GM19043 (cell line): Measurements from ENCODE around the gene AIFM2.
A peak's percentile ranks its signal among the peaks of the same experiment; 100 is the strongest.

Experiments
- ATAC-seq: cut with Tn5 transposase; IDR thresholded peaks from one replicate; pipeline ENCODE4 v1.9.1; 2021; ENCODE audit warnings: low read depth; ENCODE audit not compliant: unreplicated experiment

The AIFM2 gene

DNA sequence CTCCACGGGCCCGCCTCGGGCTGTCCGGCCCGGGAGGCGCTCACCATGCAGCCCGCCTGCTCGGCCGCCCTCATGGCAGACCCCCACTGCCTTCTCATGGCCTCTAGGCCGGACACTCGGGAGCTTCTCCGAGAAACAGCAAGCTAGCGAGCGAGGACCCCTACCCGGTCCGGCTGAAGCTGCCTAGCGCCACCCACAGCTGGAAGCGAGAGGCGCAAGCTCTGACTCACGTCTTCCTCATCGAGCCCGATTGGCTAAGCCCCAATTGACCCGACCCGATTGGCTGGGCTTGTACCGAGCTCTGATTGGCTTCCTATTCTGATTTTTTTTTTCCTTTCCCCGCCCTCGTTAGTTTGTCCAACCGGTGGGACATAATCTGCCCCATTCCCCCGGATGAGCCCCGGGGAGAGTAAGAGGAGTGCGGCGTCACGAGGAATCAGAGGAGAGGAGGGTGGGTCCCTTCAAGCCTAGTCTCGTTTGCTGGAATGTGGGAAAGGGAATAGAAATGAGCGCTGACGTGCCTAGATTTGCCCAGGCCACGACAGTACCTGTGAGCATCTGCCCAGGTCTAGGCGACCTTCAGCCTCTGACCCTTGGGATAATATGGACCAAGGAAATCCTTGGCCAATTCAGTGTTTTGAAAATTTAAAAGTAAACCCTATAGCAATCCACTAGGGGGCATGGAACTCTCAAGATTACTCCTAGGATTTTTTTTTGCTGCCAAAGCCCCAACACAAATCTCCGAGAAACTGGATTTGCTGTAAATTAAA, 14.0 kb upstream of the AIFM2 start, which contains the start of gene TYSND1:
TYSND1 (minus strand) TSS at position 212 of the 770 bp plus-strand sequence; CDS start at position 98, 114 bp downstream.
- ATAC-seq = peak; percentile 84

DNA sequence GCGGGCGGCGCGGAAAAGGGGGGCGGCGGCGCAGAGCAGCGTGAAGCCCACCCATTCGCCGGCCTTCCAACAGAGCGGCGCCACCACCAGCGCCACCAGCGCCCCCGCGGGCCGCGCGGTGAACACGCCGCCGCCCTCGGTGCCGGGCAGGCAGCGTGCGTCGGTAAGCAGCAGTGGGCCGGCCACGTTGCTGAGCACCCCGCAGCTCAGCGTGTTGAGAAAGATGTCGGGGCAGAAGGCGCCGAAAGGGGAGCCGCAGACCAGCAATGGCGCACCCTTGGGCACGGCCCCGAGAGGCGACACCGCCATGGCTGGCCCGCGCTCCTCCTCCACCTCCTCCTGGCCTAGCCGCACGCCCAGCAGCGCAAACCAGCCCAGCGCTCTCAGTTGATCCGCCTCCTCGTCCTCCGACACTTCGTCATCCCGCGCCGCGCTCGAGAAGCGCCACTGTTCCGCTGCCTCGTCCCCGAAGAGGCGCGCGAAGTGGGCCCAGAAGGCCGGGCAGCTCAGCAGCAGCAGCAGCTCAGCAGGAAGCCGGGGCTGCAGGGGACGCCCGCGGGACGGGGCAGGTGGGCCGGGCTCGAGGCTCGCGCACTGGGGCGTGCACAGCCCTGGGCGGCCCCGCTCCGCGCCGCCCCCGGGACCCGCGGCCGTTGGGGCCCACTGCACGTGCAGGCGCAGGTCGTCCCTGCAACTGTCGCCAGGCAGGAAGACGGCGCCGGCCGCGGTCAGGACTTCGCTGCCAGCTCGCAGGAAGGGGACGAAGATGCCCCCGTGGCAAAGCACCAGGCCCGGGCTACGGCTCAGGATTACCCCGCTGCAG, 13.3 kb upstream of the AIFM2 start:
- peak; percentile 41 for ATAC-seq

DNA sequence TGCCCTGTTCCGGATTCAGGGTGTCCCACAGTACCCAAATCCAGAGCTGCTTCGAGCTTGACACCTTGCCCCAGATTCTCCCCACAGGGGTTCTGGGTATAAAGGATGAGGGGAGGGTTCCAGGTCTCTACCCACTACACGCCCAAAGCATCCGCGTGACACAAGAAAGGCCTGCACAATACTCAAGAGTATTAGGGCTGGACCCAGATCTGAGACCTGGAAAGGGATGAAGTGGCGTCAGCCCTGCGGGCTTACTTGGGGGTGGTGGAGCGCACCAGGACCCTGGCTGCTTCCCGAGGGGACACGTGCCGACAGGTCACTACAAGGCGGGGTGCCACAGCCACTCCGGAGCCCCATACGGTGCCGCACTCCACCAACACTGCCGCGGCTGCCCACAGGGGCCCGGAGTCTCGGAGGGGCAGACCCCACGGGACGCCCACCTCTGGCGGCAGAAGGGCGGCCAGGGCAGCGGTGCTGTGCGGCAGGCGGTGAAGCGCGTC, 12.6 kb upstream of the AIFM2 start:
- peak; percentile 12 for ATAC-seq

DNA sequence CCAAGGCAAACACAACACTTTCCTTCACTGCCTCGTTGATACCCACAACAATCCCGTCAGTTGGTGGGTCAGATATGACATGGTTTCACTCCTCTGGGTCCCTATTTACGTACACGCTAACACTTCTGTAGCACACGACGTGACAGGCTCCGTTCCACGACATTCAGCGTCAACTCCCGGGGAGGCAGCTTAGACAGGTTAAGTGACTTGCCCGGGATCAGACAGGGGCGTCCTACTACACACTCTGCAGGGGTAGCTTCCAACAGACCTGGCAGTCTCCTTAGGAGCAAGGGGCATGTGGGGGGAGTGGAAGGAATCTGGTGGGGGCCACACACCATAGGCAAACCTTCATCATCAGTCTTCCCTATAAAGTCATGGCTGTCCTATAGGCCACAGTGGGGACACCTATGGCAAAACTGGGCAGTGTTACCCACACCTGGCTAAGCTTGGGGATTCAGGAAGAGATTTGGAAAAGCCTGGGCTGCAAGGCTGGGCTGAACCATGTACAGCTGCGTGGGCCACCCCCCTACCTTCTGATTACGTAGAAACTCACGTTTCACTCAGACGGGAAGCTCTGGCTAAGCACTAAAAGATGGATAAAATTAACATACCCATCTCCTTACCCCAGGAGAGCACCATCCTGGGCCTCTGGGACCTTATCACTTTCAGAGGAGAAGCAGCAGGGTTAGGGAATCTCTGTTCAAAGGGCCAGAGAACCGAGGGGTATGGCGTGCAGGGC, 11.9 kb upstream of the AIFM2 start:
- ATAC-seq = no peak

DNA sequence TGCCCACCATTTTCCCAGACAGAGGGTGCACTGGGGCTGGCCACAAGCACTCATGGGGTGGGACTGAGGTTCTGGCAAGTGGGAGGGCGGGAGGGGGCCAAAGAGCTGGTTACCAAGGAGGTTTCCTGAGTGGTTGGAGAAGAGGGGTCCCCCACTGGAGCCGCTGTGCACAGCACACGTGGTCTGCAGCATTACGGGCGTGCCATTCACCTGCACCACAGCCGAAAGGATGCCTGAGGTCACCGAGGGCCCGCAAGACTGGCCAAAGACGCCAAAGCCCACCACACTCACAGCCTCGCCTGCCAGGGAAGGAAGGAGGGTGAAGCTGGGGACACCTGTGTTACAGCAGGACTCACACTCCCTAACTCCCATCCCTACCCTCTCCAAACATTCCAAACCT, 9.9 kb upstream of the AIFM2 start:
- ATAC-seq = no peak

DNA sequence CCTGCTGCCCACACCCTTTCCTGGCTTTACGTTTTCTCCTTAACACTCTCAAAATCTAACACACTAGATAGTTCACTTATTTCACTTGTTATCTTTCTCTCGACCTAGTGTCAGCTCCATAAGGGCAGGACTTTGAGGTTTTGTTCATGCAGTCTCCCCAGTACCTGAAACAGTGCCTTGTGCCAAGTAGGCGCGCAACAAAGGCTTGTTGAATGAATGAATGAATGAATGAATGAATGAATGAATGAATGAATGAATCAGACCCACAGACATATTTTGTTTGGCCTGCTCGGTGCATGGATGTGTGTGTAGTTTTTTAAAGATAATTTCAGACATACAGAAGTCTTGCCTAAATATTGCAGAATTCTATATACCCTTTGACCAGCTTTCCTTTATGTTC, 7.7 kb upstream of the AIFM2 start:
- no peak for ATAC-seq

DNA sequence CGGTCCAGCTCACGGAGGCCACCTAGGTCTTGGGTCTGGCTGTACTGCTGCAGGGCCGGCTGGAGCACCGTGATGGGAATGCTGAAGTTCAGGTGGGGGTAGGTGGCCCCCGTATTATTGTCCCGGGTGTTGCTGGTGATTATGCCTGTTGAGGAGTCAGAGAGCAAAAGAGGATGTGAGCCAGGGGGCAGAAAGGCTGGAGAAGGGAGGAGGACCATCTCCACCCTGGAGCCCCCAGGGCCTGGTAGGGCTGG, 7.3 kb upstream of the AIFM2 start:
- no peak for ATAC-seq

DNA sequence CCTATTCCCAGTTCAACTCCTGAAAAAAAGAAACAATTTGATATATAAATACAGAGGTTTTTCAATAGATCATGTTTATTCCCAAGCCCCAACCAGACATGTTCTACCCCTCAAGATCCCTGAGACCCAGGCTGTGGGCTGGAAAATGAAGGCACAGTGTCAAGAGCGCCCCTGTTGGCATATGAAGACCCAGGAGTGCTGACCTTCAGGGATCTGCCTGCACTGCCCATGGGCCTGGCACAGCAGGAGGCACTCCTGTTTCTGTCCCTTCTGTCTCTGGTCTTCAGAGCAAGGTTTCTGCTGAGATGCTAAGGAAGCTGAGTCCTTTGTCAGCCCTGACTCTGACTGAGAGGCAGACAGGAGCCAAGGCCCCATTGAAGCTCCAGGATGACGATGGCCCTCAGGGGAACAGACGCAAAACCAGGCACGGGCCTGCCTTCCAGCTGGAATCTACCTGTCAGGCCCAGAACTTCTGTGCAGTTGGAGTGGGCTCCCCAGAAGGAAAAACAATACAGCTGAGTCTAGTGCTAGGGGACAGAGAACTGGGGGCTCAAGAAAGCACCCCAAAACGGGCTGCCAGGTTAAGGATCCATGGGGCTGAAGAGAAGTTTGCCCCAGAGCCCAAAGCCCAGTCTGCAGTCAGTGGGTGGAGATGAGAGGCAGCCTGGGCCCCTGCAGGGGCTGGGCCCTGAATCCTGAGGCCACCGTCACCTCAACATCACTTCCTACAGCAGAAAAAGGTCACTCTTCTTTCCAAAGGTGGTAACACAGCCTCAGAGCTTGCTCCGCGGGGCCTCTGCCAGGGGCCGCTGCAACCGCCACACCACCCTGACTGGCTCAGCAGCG, 6.7 kb upstream of the AIFM2 start:
- no peak for ATAC-seq

DNA sequence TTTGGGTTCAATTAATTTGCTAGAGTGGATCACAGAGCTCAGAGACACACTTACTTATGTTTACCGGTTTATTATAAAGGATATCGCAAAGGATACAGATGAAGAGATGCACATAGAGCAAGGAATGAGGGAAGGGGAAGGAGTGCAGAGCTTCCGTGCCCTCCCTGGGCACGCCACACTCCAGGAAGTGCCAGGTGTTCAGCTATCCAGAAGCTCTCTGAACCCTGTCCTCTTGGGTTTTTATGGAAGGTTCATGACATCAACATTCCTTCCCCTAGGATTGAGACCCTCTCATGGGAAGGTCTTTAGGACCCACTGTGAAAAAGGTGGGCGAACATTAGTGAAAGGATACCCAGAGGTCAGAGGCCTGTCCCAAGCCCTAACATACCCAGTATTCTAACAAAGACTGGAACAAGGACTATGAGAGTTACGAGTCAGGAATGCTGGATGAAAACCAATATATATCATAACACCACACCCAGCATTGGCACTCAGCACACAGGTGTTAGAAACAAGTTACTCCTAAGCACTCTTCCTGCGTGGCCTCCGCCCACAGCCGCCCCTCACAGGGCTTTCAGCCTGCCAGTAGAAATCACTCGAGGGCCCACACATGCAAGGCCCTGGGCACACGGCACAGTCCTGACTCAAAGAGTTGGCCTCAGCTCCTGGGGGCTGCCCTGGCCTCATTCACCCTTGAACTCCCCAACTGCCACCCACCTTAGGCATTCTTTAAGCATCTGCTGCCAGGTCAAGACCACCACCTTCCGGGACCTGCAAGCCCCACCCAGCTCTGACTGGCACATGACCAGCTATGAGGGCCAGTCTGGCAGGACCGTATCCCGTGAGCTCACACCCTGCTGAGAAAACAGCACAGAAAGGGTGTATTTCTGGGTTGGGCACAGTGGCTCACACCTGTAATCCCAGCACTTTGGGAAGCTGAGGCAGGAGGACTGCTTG, 5.6 kb upstream of the AIFM2 start:
- no peak for ATAC-seq

DNA sequence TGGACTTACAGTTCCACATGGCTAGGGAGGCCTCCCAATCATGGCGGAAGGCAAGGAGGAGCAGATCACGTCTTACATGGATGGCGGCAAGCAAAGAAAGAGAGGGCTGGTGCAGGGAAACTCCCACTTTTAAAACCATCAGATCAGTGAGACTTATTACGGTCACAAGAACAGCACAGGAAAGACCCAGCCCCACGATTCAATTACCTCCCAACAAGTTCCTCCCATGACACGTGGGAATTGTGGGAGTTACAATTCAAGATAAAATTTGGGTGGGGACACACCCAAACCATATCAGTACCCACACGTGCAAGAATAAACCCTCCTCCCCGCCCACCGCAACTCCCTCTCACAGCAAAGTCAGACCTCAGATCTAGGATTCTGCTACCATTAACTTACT, 4.5 kb upstream of the AIFM2 start:
- ATAC-seq = no peak

DNA sequence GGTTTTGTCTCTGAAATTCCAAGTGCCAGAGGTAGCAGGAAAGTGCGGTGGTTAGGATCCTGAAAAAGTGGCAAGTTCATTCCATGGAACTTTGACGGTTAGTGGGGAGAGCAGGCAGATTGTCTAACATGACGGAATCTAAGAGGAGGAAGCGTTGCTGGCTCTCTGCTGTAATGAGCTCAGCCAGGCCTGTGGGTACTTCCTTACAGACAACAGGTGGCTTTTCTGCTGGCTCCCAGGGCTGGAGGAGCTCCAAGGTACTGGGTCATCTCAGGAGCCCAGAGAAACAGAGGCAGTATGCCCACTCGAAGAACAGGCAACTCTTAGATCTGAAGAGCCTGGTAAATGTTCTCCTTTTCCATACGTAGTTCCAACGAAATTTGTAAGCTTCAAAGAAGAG, 3.1 kb upstream of the AIFM2 start:
- ATAC-seq = no peak

DNA sequence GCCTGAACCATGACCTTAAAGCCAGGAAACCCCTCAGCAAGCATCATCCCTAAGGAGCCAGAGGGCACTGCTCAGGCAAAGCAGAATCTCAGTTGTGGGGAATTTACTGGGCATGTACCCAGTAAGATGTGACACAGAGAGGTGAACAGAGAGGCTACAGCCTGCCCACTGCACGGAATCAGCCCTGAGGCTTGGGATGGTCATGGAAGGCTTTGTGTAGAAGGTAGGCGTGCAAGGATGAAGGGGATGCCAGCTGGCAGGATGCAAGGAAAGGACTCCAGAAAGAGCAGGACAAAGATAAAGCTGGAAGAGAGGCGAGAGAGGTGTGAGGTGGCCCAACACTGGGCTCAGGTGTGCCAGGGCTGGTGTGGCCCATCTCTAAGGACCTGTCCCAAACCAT, 2.4 kb upstream of the AIFM2 start:
- ATAC-seq = no peak

DNA sequence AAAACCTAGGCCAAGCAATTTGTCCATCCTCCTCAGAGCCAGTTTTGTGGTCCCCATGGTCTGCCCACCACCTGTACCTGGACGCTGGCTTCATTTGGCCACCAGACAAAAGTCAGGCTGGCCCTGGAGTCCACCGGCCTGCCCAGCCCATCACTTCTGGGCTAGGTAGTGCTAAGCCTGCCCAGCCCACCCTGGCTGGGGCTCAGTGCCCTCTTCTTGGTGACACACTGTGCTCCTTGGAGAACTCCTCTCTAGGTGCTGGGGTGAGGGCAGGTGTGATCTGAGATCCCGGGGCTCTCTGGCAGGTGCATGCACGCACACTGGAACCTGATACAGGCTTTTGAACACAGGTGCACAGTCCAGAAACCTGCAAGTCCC, 1.1 kb downstream of the AIFM2 start:
- no peak for ATAC-seq

DNA sequence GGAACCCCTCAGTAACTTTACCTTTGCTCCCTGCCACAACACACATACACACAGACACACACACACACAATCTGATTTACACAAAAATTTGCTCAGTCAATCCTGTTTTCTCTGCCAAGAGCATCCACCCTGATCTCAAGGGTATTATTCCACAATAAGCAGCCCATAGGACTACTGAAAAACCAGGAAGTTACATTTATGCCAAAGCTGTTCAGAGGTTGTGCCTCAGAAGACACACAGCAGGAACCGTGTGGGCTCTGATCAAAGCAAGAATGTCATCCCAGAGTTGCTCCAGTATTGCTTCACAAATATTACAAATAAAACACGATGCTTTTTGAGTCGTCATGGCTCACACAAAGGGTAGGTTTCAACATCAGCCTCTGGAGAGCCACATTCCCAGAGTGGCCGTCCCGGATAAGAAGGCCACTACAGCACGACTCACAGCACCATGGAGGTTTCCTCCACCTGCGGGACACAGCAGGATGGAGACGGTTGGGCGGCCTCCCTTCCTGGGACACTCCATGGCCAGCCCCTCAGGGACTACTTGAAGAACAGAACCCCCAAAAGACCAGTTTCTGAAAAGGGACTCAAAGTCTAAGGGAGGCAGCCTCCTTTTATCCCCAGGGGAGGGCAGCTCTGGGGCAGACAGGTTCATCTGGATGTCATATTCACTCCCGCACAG, 1.6 kb downstream of the AIFM2 start:
- no peak for ATAC-seq

DNA sequence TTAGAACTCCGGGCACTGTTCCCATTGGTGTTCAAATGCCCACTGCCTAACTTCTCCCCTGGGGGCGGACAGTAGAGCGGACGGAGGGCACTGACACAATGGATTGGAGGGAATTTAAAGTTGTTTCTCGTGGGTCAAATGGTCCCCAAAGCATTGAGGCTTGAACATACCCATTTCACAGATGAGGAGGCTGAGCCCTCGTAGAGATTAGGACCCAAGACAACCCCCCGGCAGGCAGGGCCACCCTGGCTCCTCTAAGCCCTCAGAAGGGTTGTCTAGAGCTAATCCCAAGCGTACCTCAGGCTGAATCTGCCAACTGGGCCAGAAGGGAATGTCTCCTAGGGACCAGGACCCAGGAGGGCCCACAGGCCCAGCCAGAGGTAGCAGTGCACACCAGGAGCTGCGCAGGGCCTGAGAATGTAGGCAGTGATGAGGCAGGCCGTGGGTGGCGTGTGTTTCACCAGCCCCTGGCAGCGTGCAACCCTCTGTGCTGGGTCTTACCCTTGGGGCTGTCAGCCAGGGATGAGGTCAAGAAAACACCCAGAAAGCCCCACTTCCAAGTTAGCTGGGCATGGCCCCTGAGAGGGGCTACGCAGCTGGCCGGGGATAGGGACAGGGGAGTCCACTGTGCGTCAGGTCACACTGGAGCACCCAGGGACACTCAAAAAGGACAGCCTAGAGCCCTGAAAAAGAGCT, 5.8 kb downstream of the AIFM2 start:
- ATAC-seq = no peak

DNA sequence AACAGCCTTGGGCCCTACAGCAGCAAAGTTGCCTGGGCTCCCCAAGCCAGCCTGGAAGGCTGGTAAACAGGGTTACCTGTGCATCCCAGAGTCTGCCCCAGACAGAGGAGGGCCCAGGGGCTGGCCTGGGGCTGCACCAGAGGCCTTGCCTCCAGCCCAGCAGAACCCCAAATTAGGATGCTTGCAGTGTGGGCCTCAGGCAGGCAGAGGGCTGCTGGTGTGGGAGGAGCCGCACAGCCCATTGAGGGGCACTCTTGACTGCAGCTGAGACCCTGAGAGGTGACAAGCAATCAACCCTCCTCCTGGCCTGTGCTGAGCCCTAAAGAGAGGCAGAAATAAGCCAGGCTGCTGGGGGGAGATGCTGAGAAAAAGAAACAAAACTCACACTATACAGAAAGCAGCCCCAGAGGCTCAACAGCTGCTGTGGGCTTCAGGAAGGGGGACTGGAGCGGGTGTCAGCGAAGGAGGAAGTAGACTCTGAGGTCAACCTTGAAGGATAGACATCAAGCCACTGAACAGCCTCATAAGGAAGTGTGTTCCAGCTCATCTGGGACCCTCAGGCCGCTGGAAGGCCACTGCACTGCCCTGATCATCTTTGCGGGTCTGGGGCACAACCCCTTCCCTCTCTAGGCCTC, 6.6 kb downstream of the AIFM2 start:
- no peak for ATAC-seq

DNA sequence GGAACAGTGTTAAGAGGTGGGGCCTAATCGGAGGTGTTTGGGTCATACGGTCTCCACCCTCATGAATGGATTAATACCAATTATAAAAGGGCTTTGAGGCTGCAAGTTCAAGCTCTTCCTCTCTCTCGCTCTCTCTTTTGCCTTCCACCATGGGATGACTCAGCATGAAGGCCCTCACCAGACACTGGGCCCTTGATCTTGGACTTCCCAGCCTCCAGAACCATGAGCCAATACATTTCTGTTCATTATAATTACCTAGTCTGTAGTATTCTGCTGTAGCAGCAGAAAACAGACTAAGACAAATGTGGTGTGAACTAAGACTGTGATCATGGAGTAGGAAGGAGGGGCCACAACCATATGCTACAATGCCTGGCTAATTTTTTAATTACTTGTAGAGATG, 7.7 kb downstream of the AIFM2 start:
- ATAC-seq = no peak

DNA sequence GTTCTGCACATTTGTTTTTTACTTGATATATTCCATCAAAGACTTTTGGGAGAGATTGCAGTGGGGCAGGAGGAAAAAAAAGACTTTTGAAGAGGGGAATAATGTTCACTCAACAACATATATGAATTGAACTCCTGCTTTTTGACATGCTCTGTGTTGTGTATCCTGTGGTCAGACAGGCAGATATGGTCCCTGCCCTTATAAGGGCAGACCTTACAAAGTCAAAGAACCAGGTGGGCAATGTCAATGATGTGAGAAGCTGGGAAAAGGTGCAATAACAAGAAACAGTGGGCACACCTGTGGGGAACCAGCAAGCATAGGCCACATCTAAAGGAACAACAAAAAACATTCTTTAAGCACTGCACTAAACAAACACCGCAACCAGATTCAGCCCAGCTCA, 8.2 kb downstream of the AIFM2 start:
- ATAC-seq = no peak
